GM12878 (cell line): ENCODE results near the gene AGAP3. TPM values are rescaled to one million over a fixed set of nuclear protein-coding genes. Genes with fewer than 3 reads are reported as not detected.
A peak's percentile ranks its signal among the peaks of the same experiment; 100 is the strongest.

Source experiments
- ATAC-seq: fragments of 200-7000 bp; cut with Tn5 transposase; 3 replicates; pipeline ENCODE4 v1.9.1; 2020; ENCODE audit warnings: mild to moderate bottlenecking, moderate library complexity
- BruUV-seq: library from RNA; stranded (reverse); fragments of 400-500 nt; replicated peaks from 2 replicates; lab custom pipeline; 2021; lab: Mats Ljungman, UMichigan
- CTCF ChIA-PET: fragments of 300-600 bp; sonication (Branson Sonifier 250); formaldehyde crosslinking; extraction: SDS; loops from one replicate; lab custom pipeline; 2021; ENCODE audit warnings: inconsistent platforms; lab: Yijun Ruan, JAX
- POLR2A ChIA-PET: fragments of 350-600 bp; formaldehyde crosslinking; extraction: SDS; loops from one replicate; lab custom pipeline; 2021; ENCODE audit warnings: inconsistent platforms; lab: Charles Lee
- RAD21 ChIA-PET: fragments of 300-600 bp; sonication (Branson Sonifier 250); formaldehyde crosslinking; loops from one replicate; lab custom pipeline; 2023; ENCODE audit warnings: antibody characterized with exemption; ENCODE audit not compliant: unreplicated experiment; lab: Charles Lee
- SMC1A ChIA-PET: fragments of 300-600 bp; sonication (Branson Sonifier 250); formaldehyde crosslinking; loops from one replicate; lab custom pipeline; 2023; ENCODE audit not compliant: unreplicated experiment, uncharacterized antibody; lab: Charles Lee
- DNase-seq: peaks from one replicate; pipeline ENCODE4 v3.0.0-alpha.2; 2011; ENCODE audit warnings: low read depth, low spot score
- FAIRE-seq: peaks from 3 replicates; lab custom pipeline; 2011; peaks lifted over from hg19 to GRCh38; lab: Jason Lieb, UNC
- H2AFZ ChIP-seq: 2 replicates; pipeline ENCODE4 v1.6.0; 2011; ENCODE audit warnings: low read depth, low read length, control low read depth; ENCODE audit not compliant: control insufficient read depth
- H3K27ac ChIP-seq: 2 replicates; pipeline ENCODE4 v1.5.1; 2011; ENCODE audit warnings: control low read depth; ENCODE audit not compliant: control insufficient read depth, insufficient read depth
- H3K27me3 ChIP-seq, 2 experiments: replicated peaks in 1 of 2; 2 replicates each; pipeline versions ENCODE4 v1.6.0 to v1.6.1; 2011; ENCODE audit warnings: low read length in 1 of 2; ENCODE audit not compliant: control insufficient read depth in 2 of 2, insufficient read depth in 2 of 2
- H3K36me3 ChIP-seq, 2 experiments: 2 replicates each; pipeline ENCODE4 v1.5.1; 2011; ENCODE audit warnings: low read length in 1 of 2; ENCODE audit not compliant: control insufficient read depth in 2 of 2, insufficient read depth in 2 of 2
- H3K4me1 ChIP-seq: 2 replicates; pipeline ENCODE4 v1.6.1; 2011; ENCODE audit warnings: mild to moderate bottlenecking, low read length, moderate library complexity, mixed read lengths; ENCODE audit not compliant: control insufficient read depth, insufficient read depth
- H3K4me2 ChIP-seq: 2 replicates; pipeline ENCODE4 v1.6.0; 2011; ENCODE audit warnings: control low read depth; ENCODE audit not compliant: control insufficient read depth, insufficient read depth
- H3K4me3 ChIP-seq: fragments of 200-600 bp; sonication (generic); 2 replicates; pipeline ENCODE4 v1.5.1; 2016
- H3K79me2 ChIP-seq: 2 replicates; pipeline ENCODE4 v1.6.0; 2011; ENCODE audit warnings: low read length; ENCODE audit not compliant: control insufficient read depth, insufficient read depth
- H3K9ac ChIP-seq: 2 replicates; pipeline ENCODE4 v1.8.0; 2011; ENCODE audit warnings: low read length, control low read depth, mixed read lengths; ENCODE audit not compliant: control insufficient read depth, insufficient read depth
- H3K9me3 ChIP-seq: replicated peaks from 3 replicates; pipeline ENCODE4 v1.5.1; 2011; ENCODE audit warnings: mild to moderate bottlenecking, low read length; ENCODE audit not compliant: control insufficient read depth, insufficient read depth
- H4K20me1 ChIP-seq: 2 replicates; pipeline ENCODE4 v1.6.0; 2011; ENCODE audit not compliant: control insufficient read depth, insufficient read depth
- BRCA1 ChIP-seq: IDR thresholded peaks from 2 replicates; pipeline ENCODE4 v1.6.1; 2011; ENCODE audit warnings: low read depth, low read length, improper control_type of control experiment
- ESRRA ChIP-seq: IDR thresholded peaks from 2 replicates; pipeline ENCODE4 v1.6.1; 2012; ENCODE audit warnings: mild to moderate bottlenecking, low read length, improper control_type of control experiment
- GATAD2B ChIP-seq: fragments of 450-650 bp; conservative IDR thresholded peaks from 2 replicates; pipeline ENCODE4 v1.6.1; 2017; ENCODE audit warnings: low read depth, mild to moderate bottlenecking, moderate library complexity
- PBX3 ChIP-seq: IDR thresholded peaks from 2 replicates; pipeline ENCODE4 v1.6.1; 2011; ENCODE audit warnings: mild to moderate bottlenecking, low read depth, low read length, moderate library complexity; ENCODE audit not compliant: insufficient replicate concordance
- POLR2A ChIP-seq: IDR thresholded peaks from 2 replicates; pipeline ENCODE4 v1.6.1; 2011; ENCODE audit warnings: low read depth, mild to moderate bottlenecking, low read length
- RELA ChIP-seq: fragments of 450-650 bp; IDR thresholded peaks from 2 replicates; pipeline ENCODE4 v1.8.0; 2014; ENCODE audit warnings: borderline replicate concordance; ENCODE audit not compliant: partially characterized antibody
- SIX5 ChIP-seq: IDR thresholded peaks from 2 replicates; pipeline ENCODE4 v1.6.1; 2011; ENCODE audit warnings: mild to moderate bottlenecking, low read depth, low read length, moderate library complexity; ENCODE audit not compliant: severe bottlenecking
- SMC3 ChIP-seq: IDR thresholded peaks from 2 replicates; pipeline ENCODE4 v1.6.1; 2011; ENCODE audit warnings: low read length, improper control_type of control experiment, borderline replicate concordance
- SP1 ChIP-seq: IDR thresholded peaks from one replicate; pipeline ENCODE4 v1.6.1; 2011; ENCODE audit warnings: low read depth, low read length
- STAT1 ChIP-seq: fragments of 450-650 bp; conservative IDR thresholded peaks from 2 replicates; pipeline ENCODE4 v1.6.1; 2014; ENCODE audit warnings: antibody characterized with exemption, mild to moderate bottlenecking
- WGBS: methylation state at CpG from one replicate; pipeline ENCODE4 v1.1.6; 2016; ENCODE audit warnings: low lambda C conversion rate; ENCODE audit not compliant: insufficient replicate concordance, insufficient coverage; ENCODE audit errors: missing lambda C conversion rate; 5-methylcytosine and 5-hydroxymethylcytosine counted together
- in situ Hi-C: fragments of 300-500 bp; cut with MboI; formaldehyde crosslinking; loops from 9 replicates; pipeline ENCODE4 v1.14.3; 2018; ENCODE audit warnings: mixed read lengths
- intact Hi-C: fragments of 100-400 bp; cut with micrococcal nuclease; formaldehyde crosslinking; loops from one replicate; pipeline ENCODE4 v1.14.2; 2022; ENCODE audit not compliant: unreplicated experiment
- polyA plus RNA-seq, 11 experiments: library from polyadenylated mRNA; depleted of rRNA in 4 of 11; unstranded in 6 of 11; stranded (reverse) in 5 of 11; fragments of >200 nt; fragmentation: Nextera tagmentation in 4 of 11; fragmentation: Illumina TruSeq in 1 of 11; extraction: Ambion mirVana in 4 of 11; extraction: Trizol in 1 of 11; gene quantifications; 1 replicate in 1 of 11; 2 replicates in 10 of 11; pipeline versions ENCODE4 v1.2.1 to v1.2.3, GENCODE V29; 2011 to 2016; ENCODE audit warnings: inconsistent platforms in 2 of 11, missing spikeins in 2 of 11, low read depth in 1 of 11
- total RNA-seq, 4 experiments: library from RNA; depleted of rRNA in 3 of 4; stranded (reverse); fragments of >200 nt in 3 of 4; fragmentation: Illumina TruSeq in 1 of 4; extraction: Trizol in 1 of 4; gene quantifications; 2 replicates each; pipeline versions ENCODE4 v1.2.1 to v1.2.3, GENCODE V29; 2013 to 2021

Gene AGAP3
- total and polyA plus RNA-seq, 10 of the 15 experiments (the other 5 are each of a cell fraction or from before 2014, with no cell fraction given): 1.8 to 68.1 (median 15.7) TPM

DNA sequence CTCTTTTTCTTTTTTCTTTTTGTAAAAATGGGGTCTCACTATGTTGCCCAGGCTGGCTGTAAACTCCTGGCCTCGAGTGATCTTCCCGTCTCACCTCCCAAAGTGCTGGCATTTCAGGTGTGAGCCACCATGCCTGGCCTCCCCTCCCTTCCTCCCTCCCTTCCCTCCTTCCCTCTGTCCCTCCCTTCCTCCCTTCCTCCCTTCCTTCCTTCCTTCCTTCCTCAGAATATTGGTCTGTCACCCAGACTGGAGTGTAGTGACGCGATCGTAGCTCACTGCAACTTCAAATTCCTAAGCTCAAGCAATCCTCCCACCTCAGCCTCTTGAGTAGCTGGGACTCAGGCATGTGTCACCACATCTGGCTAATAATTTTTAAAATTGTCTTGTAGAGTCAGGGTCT, 8.4 kb downstream of the AGAP3 start:
- ChIA-PET SMC1A (interaction anchor here (0.8 kb wide), 1 partner anchor 17 kb away, joined by 3 read pairs; no protein-coding TSS in a partner anchor), POLR2A (interaction anchor here (0.5 to 0.6 kb wide), 2 partner anchors 13 to 423 kb away, joined by 3 to 4 read pairs; no protein-coding TSS in a partner anchor), RAD21 (no interaction called here), CTCF (interaction anchor here (3.4 kb wide), 1 partner anchor 16 kb away, joined by 19 read pairs; no protein-coding TSS in a partner anchor)
- no peak for FAIRE-seq
- ATAC-seq: no peak
- no TSS peak for BruUV-seq
- no peaks in the 10 kb centered on the region; the same call in 1 of the 2 replicates for H4K20me1 ChIP-seq
- H3K27ac ChIP-seq: no peak overlapping the region
- H3K9me3 ChIP-seq: no peaks in the 10 kb centered on the region
- peaks cover 0 to 5% of the 10 kb centered on the region in 2 experiments; a peak in 2 of 4 replicates for H3K36me3 ChIP-seq
- no peak overlapping the region for H2AFZ ChIP-seq
- H3K27me3 ChIP-seq: no peaks in the 10 kb centered on the region
- no peak for DNase-seq
- intact Hi-C loops (no loop called here), in situ Hi-C loops (no loop called here)
- H3K9ac ChIP-seq: no peak overlapping the region
- 100% methylated on average over 5 of the region's 5 CpGs for WGBS
- TF ChIP-seq STAT1 (no peak), SP1 (no peak), GATAD2B (no peak), ESRRA (no peak)
- no peak overlapping the region for H3K4me3 ChIP-seq
- H3K4me2 ChIP-seq: no peak overlapping the region
- peaks cover 50% of the 10 kb centered on the region for H3K79me2 ChIP-seq
- peaks cover 1% of the 10 kb centered on the region for H3K4me1 ChIP-seq

DNA sequence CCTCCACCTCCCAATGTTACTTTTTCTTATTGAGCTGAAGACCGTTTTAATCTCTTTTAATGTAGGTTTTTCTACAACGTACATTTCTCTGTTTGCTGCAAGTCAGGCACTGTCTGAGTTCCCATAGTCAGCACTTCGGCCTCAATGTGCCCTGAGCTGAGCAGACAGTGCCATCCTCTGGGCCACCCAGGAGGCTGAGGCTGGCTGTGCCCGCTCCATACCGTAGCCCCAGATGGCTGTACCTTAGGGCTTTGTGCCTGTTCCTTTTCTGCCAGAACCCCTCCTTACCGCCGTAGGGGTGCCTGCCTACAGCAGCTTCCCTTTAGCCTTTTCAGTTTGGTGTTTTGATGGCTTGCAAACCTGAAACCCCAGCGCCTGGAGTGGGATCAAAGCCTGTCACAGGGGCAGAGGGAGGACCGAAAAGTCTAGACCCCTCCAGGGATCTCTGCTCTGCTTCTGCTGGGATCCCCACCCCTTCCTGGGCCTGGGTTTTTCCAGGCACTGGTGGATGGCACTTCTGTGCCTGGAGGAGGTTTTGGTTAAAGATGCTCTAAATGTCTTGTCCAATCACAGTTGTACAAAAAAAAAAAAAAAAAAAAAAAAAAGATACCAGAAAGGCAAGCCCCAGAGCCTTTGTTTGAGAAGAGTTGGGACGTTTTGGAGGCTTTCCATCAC, 9.0 kb downstream of the AGAP3 start:
- Histone ChIP-seq H3K4me1 (no peaks in the 10 kb centered on the region; the same call in 1 of the 2 replicates), H3K27me3 (no peaks in the 10 kb centered on the region), H4K20me1 (no peaks in the 10 kb centered on the region; the same call in 1 of the 2 replicates), H3K9me3 (no peaks in the 10 kb centered on the region), H3K36me3 (peaks cover 0 to 5% of the 10 kb centered on the region in 2 experiments; a peak in 3 of 4 replicates), H3K4me2 (no peak overlapping the region), H2AFZ (no peak overlapping the region), H3K9ac (no peak overlapping the region), H3K27ac (no peak overlapping the region), H3K79me2 (peaks cover 48% of the 10 kb centered on the region), H3K4me3 (no peak overlapping the region)
- FAIRE-seq: no peak
- POLR2A ChIA-PET: interaction anchor here (0.5 kb wide), 1 partner anchor 422 kb away, joined by 4 read pairs; no protein-coding TSS in a partner anchor
- in situ Hi-C loops (no loop called here), intact Hi-C loops (no loop called here)
- RAD21 ChIA-PET: no interaction called here
- TF ChIP-seq BRCA1 (no peak), POLR2A (no peak), SMC3 (no peak), SIX5 (no peak), PBX3 (no peak), RELA (no peak), STAT1 (no peak)
- CTCF ChIA-PET: interaction anchor here (3.4 kb wide), 1 partner anchor 15 kb away, joined by 19 read pairs; no protein-coding TSS in a partner anchor
- DNase-seq: no peak
- WGBS: 77% methylated on average over 10 of the region's 10 CpGs
- BruUV-seq: no TSS peak
- SMC1A ChIA-PET: interaction anchor here (0.8 to 1.0 kb wide), 2 partner anchors 16 to 313 kb away, joined by 3 read pairs; no protein-coding TSS in a partner anchor
- ATAC-seq: 0 out of 3 replicates have a peak, but pooled peaks have one; percentile 25
